Endothelial cell of umbilical vein (primary cell): ENCODE results near the gene ADCY3. TPM values are rescaled to one million over a fixed set of nuclear protein-coding genes. Genes with fewer than 3 reads are reported as not detected.

ENCODE experiments used
- BruUV-seq: library from RNA; stranded (reverse); fragments of 400-500 nt; replicated peaks from 2 replicates; lab custom pipeline; 2021; lab: Mats Ljungman, UMichigan
- CTCF ChIA-PET: fragments of 300-600, 350-600 bp; sonication (Branson Sonifier 250); formaldehyde crosslinking; loops from one replicate; lab custom pipeline; 2021; ENCODE audit warnings: antibody characterized with exemption, inconsistent platforms; lab: Charles Lee
- POLR2A ChIA-PET: fragments of 300-600, 350-600 bp; sonication (Branson Sonifier 250); formaldehyde crosslinking; loops from one replicate; lab custom pipeline; 2021; ENCODE audit warnings: antibody characterized with exemption, inconsistent platforms; lab: Charles Lee
- DNase-seq: peaks from one replicate; pipeline ENCODE4 v3.0.0-alpha.2; 2011; ENCODE audit warnings: low read depth, low spot score
- FAIRE-seq: peaks from 2 replicates; lab custom pipeline; 2011; peaks lifted over from hg19 to GRCh38; lab: Jason Lieb, UNC
- H2AFZ ChIP-seq: 2 replicates; pipeline ENCODE4 v1.6.0; 2012; ENCODE audit warnings: low read depth, low read length, control low read depth, inconsistent platforms
- H3K27ac ChIP-seq: 2 replicates; pipeline ENCODE4 v1.5.1; 2011; ENCODE audit warnings: low read depth, mild to moderate bottlenecking, control low read depth, low read length, moderate library complexity; ENCODE audit not compliant: insufficient read depth
- H3K27me3 ChIP-seq, 2 experiments: 2 replicates each; pipeline versions ENCODE4 v1.6.0 to v1.6.1; 2011; ENCODE audit warnings: low read length in 2 of 2, mixed read lengths in 1 of 2; ENCODE audit not compliant: control insufficient read depth in 2 of 2, insufficient read depth in 2 of 2
- H3K36me3 ChIP-seq, 2 experiments: 2 replicates in 1 of 2; 3 replicates in 1 of 2; pipeline ENCODE4 v1.5.1; 2011; ENCODE audit warnings: low read length in 2 of 2, mild to moderate bottlenecking in 1 of 2, moderate library complexity in 1 of 2; ENCODE audit not compliant: control insufficient read depth in 2 of 2, insufficient read depth in 2 of 2; ENCODE audit errors: extremely low read depth in 1 of 2
- H3K4me1 ChIP-seq: 3 replicates; pipeline ENCODE4 v1.5.1; 2011; ENCODE audit warnings: mild to moderate bottlenecking, low read length; ENCODE audit not compliant: control insufficient read depth, insufficient read depth; ENCODE audit errors: extremely low read depth
- H3K4me2 ChIP-seq: 2 replicates; pipeline ENCODE4 v1.6.1; 2011; ENCODE audit warnings: low read length, control low read depth, mixed read lengths; ENCODE audit not compliant: insufficient read depth
- H3K4me3 ChIP-seq, 3 experiments: fragments of 200-600 bp in 1 of 3; sonication (generic), shearing (Covaris generic) in 1 of 3; replicated peaks in 1 of 3; 2 replicates each; pipeline ENCODE4 v1.5.1; 2011 to 2016; ENCODE audit warnings: control low read depth in 3 of 3, low read length in 3 of 3, mild to moderate bottlenecking in 2 of 3, inconsistent platforms in 1 of 3, low read depth in 1 of 3, moderate library complexity in 1 of 3; ENCODE audit not compliant: insufficient read depth in 1 of 3
- H3K79me2 ChIP-seq: 2 replicates; pipeline ENCODE4 v1.6.0; 2012; ENCODE audit warnings: low read length, inconsistent platforms; ENCODE audit not compliant: control insufficient read depth, insufficient read depth
- H3K9ac ChIP-seq: replicated peaks from 2 replicates; pipeline ENCODE3; 2011; ENCODE audit warnings: low read length, control low read depth; ENCODE audit not compliant: insufficient read depth; ENCODE audit errors: extremely low read depth
- H3K9me1 ChIP-seq: replicated peaks from 3 replicates; pipeline ENCODE4 v1.6.0; 2011; ENCODE audit warnings: mild to moderate bottlenecking, low read length; ENCODE audit not compliant: control insufficient read depth, insufficient read depth; ENCODE audit errors: extremely low read depth
- H3K9me3 ChIP-seq: replicated peaks from 2 replicates; pipeline ENCODE4 v1.5.1; 2012; ENCODE audit warnings: low read length, inconsistent platforms; ENCODE audit not compliant: control insufficient read depth, insufficient read depth
- H4K20me1 ChIP-seq: replicated peaks from 2 replicates; pipeline ENCODE3; 2011; ENCODE audit warnings: mild to moderate bottlenecking, low read length; ENCODE audit not compliant: control insufficient read depth, insufficient read depth; ENCODE audit errors: extremely low read depth
- EZH2 ChIP-seq: IDR thresholded peaks from 2 replicates; pipeline ENCODE4 v1.6.1; 2012; ENCODE audit warnings: borderline replicate concordance, low read depth, mild to moderate bottlenecking, moderate library complexity, low read length, inconsistent platforms; ENCODE audit not compliant: severe bottlenecking
- FOS ChIP-seq: IDR thresholded peaks from 2 replicates; pipeline ENCODE4 v1.6.1; 2011; ENCODE audit warnings: mild to moderate bottlenecking, low read length, moderate library complexity, borderline replicate concordance; ENCODE audit not compliant: insufficient read depth
- GATA2 ChIP-seq: IDR thresholded peaks from 2 replicates; pipeline ENCODE4 v1.7.0; 2011; ENCODE audit warnings: low read depth, mild to moderate bottlenecking, moderate library complexity, mixed read lengths, low read length; ENCODE audit not compliant: insufficient read length, insufficient read depth
- JUN ChIP-seq: IDR thresholded peaks from 2 replicates; pipeline ENCODE4 v1.6.1; 2011; ENCODE audit warnings: borderline replicate concordance, low read depth; ENCODE audit not compliant: insufficient read length, insufficient read depth
- MYC ChIP-seq: IDR thresholded peaks from one replicate; pipeline ENCODE4 v1.6.1; 2011; ENCODE audit warnings: mild to moderate bottlenecking, low read depth, low read length
- POLR2A ChIP-seq: IDR thresholded peaks from 2 replicates; pipeline ENCODE4 v1.6.1; 2012; ENCODE audit warnings: low read depth, mild to moderate bottlenecking, control low read depth, low read length
- POLR2AphosphoS5 ChIP-seq: IDR thresholded peaks from 2 replicates; pipeline ENCODE4 v1.6.1; 2012; ENCODE audit warnings: low read depth, mild to moderate bottlenecking, control low read depth, low read length, moderate library complexity; ENCODE audit not compliant: insufficient read depth
- dilution Hi-C: fragments of 300-500 bp; cut with MboI; formaldehyde crosslinking; loops from one replicate; pipeline ENCODE4 v1.15.0; 2019; ENCODE audit warnings: low sequenced_read_pairs; ENCODE audit not compliant: extremely low pct_ligation_motif_present
- intact Hi-C: fragments of 100-400 bp; cut with micrococcal nuclease; formaldehyde crosslinking; loops from one replicate; pipeline ENCODE4 v1.10.0; 2022
- polyA plus RNA-seq, 4 experiments: library from polyadenylated mRNA; depleted of rRNA in 3 of 4; stranded (reverse) in 3 of 4; unstranded in 1 of 4; fragments of >200 nt; gene quantifications; 2 replicates each; pipeline versions ENCODE4 v1.2.1 to v1.2.3, GENCODE V29; 2011 to 2012; ENCODE audit warnings: missing spikeins in 1 of 4
- total RNA-seq: library from RNA; stranded (reverse); gene quantifications from 2 replicates; pipeline ENCODE4 v1.2.3, GENCODE V29; 2021
- TF ChIP-seq, protein P1 (sequence below), 2 donors: IDR thresholded peaks; 1 replicate in 1 of 2; 2 replicates in 1 of 2; pipeline ENCODE4 v1.5.1; 2011; ENCODE audit warnings: low read length in 2 of 2, mild to moderate bottlenecking in 2 of 2, moderate library complexity in 2 of 2, control low read depth in 1 of 2, inconsistent platforms in 1 of 2, low read depth in 1 of 2; ENCODE audit not compliant: insufficient read depth in 1 of 2; ENCODE audit errors: extremely low read depth in 1 of 2
- TF ChIP-seq, protein P2 (sequence below): IDR thresholded peaks from 2 replicates; pipeline ENCODE4 v1.6.1; 2011; ENCODE audit not compliant: insufficient read depth, insufficient read length

ADCY3 gene
- total and polyA plus RNA-seq, 2 donors (not counting 3 experiments of a cell fraction or from before 2014, with no cell fraction given): 54.0 to 61.3 TPM

DNA sequence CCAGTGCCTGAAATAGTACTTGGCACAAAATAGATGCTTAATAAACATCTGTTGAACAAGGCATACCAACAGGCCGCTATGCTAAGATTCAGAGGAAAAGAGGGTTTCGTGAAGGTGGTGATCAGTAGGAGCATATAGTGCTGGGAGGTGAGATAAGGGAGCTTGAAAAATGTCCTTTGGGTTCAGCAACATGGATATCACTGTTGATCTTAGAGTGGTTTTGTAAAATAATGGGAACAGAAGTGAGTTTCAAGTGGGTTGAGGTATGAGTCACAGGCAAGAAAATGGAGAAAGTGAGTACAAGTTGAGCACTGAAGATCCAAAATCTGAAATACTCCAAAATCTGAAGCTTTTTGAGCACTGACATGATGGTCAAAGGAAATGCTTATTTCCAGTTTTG lies 122.4 kb downstream of the ADCY3 start:
- Histone ChIP-seq H2AFZ (no peak overlapping the region), H3K9ac (no peak overlapping the region), H4K20me1 (no peaks in the 10 kb centered on the region), H3K27ac (no peak overlapping the region), H3K27me3 (no peaks in the 10 kb centered on the region), H3K36me3 (peaks cover 2 to 3% of the 10 kb centered on the region in 2 experiments), H3K4me2 (no peak overlapping the region), H3K79me2 (peaks cover 69% of the 10 kb centered on the region), H3K4me1 (peaks cover 16% of the 10 kb centered on the region), H3K9me3 (no peaks in the 10 kb centered on the region), H3K9me1 (no peaks in the 10 kb centered on the region), H3K4me3 (no peak overlapping the region)
- dilution Hi-C loops: no loop called here
- FAIRE-seq (no peak), DNase-seq (no peak)
- ChIA-PET CTCF (interaction anchor here (1.7 to 1.9 kb wide), 2 partner anchors 30 to 184 kb away, joined by 5 read pairs; no protein-coding TSS in a partner anchor), POLR2A (no interaction called here)
- no TSS peak for BruUV-seq
- TF ChIP-seq GATA2: no peak
- TF ChIP-seq MYC: no peak
- TF ChIP-seq POLR2A: no peak
- no peak for TF ChIP-seq EZH2
- no peak for TF ChIP-seq JUN
- TF ChIP-seq FOS: no peak
- TF ChIP-seq, protein P1, sequence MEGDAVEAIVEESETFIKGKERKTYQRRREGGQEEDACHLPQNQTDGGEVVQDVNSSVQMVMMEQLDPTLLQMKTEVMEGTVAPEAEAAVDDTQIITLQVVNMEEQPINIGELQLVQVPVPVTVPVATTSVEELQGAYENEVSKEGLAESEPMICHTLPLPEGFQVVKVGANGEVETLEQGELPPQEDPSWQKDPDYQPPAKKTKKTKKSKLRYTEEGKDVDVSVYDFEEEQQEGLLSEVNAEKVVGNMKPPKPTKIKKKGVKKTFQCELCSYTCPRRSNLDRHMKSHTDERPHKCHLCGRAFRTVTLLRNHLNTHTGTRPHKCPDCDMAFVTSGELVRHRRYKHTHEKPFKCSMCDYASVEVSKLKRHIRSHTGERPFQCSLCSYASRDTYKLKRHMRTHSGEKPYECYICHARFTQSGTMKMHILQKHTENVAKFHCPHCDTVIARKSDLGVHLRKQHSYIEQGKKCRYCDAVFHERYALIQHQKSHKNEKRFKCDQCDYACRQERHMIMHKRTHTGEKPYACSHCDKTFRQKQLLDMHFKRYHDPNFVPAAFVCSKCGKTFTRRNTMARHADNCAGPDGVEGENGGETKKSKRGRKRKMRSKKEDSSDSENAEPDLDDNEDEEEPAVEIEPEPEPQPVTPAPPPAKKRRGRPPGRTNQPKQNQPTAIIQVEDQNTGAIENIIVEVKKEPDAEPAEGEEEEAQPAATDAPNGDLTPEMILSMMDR (IDR thresholded peaks at IDR 0.05; ENCODE audit: extremely low read depth in 1 of 2, insufficient read depth in 1 of 2, low read depth in 1 of 2, low read length in 2 of 2): no peak
- TF ChIP-seq POLR2AphosphoS5: no peak
- TF ChIP-seq, protein P2, sequence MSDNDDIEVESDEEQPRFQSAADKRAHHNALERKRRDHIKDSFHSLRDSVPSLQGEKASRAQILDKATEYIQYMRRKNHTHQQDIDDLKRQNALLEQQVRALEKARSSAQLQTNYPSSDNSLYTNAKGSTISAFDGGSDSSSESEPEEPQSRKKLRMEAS: no peak
- intact Hi-C loops: no loop called here
